ENCODE results near the gene SALL1. TPM values are rescaled to one million over a fixed set of nuclear protein-coding genes. Genes with fewer than 3 reads are reported as not detected.
A peak's percentile ranks its signal among the peaks of the same experiment; 100 is the strongest.

Gene SALL1
- total and polyA plus RNA-seq, 8 donors = 0.04 to 0.97 (median 0.40) TPM; not detected in 2

- Histone ChIP-seq H3K27me3 (peaks cover 88 to 98% of the 10 kb centered on the region in 2 donors), H3K9me3 (no peaks in the 10 kb centered on the region), H3K36me3 (no peaks in the 10 kb centered on the region), H3K4me1 (peaks cover 8 to 27% of the 10 kb centered on the region in 2 donors), H3K27ac (no peak overlapping the region), H3K4me3 (no peak overlapping the region)
- intact Hi-C loops (cut with DNase I) = no loop called here
- no peak for TF ChIP-seq CTCF (IDR thresholded peaks at IDR 0.05)
- DNase-seq (no peak), ATAC-seq (no peak)
Observed at GRCh38 chr16:51154271-51155171, 3.5 kb upstream of the SALL1 start.

GRCh38 chr16:51153577-51154031 is 2.5 kb upstream of the SALL1 start:
- peaks cover 8 to 27% of the 10 kb centered on the region in 2 donors for H3K4me1 ChIP-seq
- H3K4me3 ChIP-seq = no peak overlapping the region
- no peak for DNase-seq
- no peaks in the 10 kb centered on the region for H3K9me3 ChIP-seq
- no peak for ATAC-seq
- TF ChIP-seq CTCF (IDR thresholded peaks at IDR 0.05) = no peak
- intact Hi-C loops (cut with DNase I) = no loop called here
- no peak overlapping the region for H3K27ac ChIP-seq
- peaks cover 93 to 100% of the 10 kb centered on the region in 2 donors for H3K27me3 ChIP-seq
- H3K36me3 ChIP-seq = no peaks in the 10 kb centered on the region

- peaks cover 95 to 100% of the 10 kb centered on the region in 2 donors for H3K27me3 ChIP-seq
Observed at GRCh38 chr16:51152691-51153576, 1.9 kb upstream of the SALL1 start.

GRCh38 chr16:51151961-51152663 is 1.0 kb upstream of the SALL1 start:
- Histone ChIP-seq H3K9me3 (no peaks in the 10 kb centered on the region), H3K4me3 (peak overlapping the region; percentile 3 to 14), H3K27me3 (peaks cover 87 to 100% of the 10 kb centered on the region in 2 donors), H3K27ac (no peak overlapping the region), H3K4me1 (peaks cover 8 to 27% of the 10 kb centered on the region in 2 donors), H3K36me3 (no peaks in the 10 kb centered on the region)
- intact Hi-C loops (cut with DNase I) = no loop called here
- peak; percentile 38 for ATAC-seq
- peak in 1 of 4 donors; percentile 68 for DNase-seq
- no peak for TF ChIP-seq CTCF (IDR thresholded peaks at IDR 0.05)

More at GRCh38 chr16:51152691-51153576, 1.9 kb upstream of the SALL1 start:
- no peak for ATAC-seq
- Histone ChIP-seq H3K4me3 (peak overlapping the region in 1 of 2 donors; percentile 14), H3K4me1 (peaks cover 8 to 27% of the 10 kb centered on the region in 2 donors), H3K27ac (no peak overlapping the region), H3K9me3 (no peaks in the 10 kb centered on the region), H3K36me3 (no peaks in the 10 kb centered on the region)
- TF ChIP-seq CTCF (IDR thresholded peaks at IDR 0.05) = no peak
- intact Hi-C loops (cut with DNase I) = no loop called here
- DNase-seq = no peak

All from left lung (tissue), 10 donors.